ENCODE measurements around the gene TREML2.

TREML2 gene

DNA sequence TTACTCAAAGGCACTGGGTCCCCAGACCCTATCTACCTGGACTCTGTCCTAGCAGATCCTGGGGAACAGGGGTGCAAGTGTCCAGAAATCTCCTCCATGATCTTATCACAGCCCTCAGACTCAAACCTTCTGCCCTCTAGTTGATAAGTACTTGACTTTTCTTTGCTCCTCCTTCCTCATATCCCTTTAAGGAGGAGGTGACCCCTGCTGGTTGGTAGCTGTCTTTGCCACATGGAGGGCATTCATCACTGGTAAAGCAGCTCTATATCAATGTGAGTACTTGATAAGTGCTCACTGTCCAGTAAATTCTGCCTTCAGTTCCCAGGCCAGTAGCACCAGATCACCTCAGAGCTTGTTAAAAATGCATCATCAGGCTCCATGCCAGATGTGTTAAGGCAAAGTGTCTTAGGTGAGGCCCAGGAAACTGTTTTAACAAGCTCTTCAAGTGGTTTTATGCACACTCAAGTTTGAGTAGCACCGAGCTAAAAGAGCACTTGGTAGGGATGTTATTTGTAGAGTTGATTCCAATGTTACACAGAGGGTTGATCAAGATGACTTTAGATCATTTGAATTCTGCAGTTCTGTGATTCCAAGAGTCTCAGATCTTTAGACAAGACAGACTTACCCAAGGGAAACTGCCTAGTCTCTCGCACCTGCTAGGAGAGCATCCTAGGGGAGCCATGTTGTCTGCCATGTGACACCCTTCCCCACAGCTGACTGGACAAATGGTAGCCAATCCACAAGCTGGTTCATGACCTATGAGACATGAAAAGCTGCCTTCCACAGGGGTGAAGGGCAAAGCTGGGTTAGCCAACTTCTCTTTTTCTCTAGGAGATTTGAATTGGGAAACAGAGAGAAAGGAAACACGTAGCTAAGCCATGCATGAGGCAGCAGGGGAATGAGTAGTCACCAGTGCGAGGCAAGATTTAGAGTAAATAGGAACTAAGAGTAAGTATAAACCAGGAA, 18.6 kb downstream of the TREML2 start:
- POLR2A ChIA-PET (ENCODE audit: low non-redundant PET) = no interaction called here
- TF ChIP-seq, protein P1, sequence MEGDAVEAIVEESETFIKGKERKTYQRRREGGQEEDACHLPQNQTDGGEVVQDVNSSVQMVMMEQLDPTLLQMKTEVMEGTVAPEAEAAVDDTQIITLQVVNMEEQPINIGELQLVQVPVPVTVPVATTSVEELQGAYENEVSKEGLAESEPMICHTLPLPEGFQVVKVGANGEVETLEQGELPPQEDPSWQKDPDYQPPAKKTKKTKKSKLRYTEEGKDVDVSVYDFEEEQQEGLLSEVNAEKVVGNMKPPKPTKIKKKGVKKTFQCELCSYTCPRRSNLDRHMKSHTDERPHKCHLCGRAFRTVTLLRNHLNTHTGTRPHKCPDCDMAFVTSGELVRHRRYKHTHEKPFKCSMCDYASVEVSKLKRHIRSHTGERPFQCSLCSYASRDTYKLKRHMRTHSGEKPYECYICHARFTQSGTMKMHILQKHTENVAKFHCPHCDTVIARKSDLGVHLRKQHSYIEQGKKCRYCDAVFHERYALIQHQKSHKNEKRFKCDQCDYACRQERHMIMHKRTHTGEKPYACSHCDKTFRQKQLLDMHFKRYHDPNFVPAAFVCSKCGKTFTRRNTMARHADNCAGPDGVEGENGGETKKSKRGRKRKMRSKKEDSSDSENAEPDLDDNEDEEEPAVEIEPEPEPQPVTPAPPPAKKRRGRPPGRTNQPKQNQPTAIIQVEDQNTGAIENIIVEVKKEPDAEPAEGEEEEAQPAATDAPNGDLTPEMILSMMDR (conservative IDR thresholded peaks at IDR 0.05; ENCODE audit: low read depth) = peak; percentile 25; the same call in 1 of the 2 replicates
- CTCF ChIA-PET = interaction anchor here (0.5 to 1.0 kb wide), 7 partner anchors 9 to 1660 kb away, joined by 3 to 8 read pairs (median 4); no protein-coding TSS in a partner anchor
- peak; percentile 55 for DNase-seq (ENCODE audit: low spot score)
- no peak overlapping the region for H3K27ac ChIP-seq

DNA sequence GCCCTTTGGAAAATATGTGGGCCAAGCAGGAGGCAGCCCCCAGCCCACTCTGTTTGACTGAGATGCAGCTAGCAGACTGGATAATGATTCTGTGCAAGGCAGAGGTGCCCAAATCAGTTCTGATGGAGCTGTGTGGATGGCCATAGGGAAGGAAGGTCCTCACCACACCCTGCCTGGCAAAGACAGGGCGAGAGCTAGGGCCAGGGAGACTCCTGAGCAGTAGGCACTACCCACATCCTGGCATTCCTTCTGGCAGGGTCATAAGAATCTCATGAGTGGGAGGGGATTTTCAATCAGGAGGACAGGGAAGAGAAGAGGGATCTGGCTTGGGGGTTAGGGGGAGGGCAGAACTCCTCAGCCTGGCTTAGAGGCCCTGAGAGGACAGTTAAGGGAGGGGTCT, 19.4 kb downstream of the TREML2 start:
- DNase-seq (ENCODE audit: low spot score) = no peak
- CTCF ChIA-PET = interaction anchor here (0.6 to 1.0 kb wide), 2 partner anchors 89 to 533 kb away, joined by 4 to 8 read pairs; no protein-coding TSS in a partner anchor
- H3K27ac ChIP-seq = no peak overlapping the region
- TF ChIP-seq, protein P1 (conservative IDR thresholded peaks at IDR 0.05; ENCODE audit: low read depth) = no peak
- POLR2A ChIA-PET (ENCODE audit: low non-redundant PET) = no interaction called here

GRCh38 chr6:41179163-41179562, 21.8 kb downstream of the TREML2 start:
- no peak for DNase-seq (ENCODE audit: low spot score)
- TF ChIP-seq, protein P1 (conservative IDR thresholded peaks at IDR 0.05; ENCODE audit: low read depth) = no peak
- ChIA-PET CTCF (no interaction called here), POLR2A (ENCODE audit: low non-redundant PET) (no interaction called here)
- no peak overlapping the region for H3K27ac ChIP-seq

- POLR2A ChIA-PET (ENCODE audit: low non-redundant PET) = no interaction called here
- CTCF ChIA-PET = interaction anchor here (0.6 to 0.7 kb wide), 2 partner anchors 182 to 1348 kb away, joined by 3 read pairs; no protein-coding TSS in a partner anchor
- no peak for DNase-seq (ENCODE audit: low spot score)
- TF ChIP-seq, protein P1 (conservative IDR thresholded peaks at IDR 0.05; ENCODE audit: low read depth) = no peak
- H3K27ac ChIP-seq = no peak overlapping the region
Measured at GRCh38 chr6:41177695-41178094, 23.3 kb downstream of the TREML2 start.

DNA sequence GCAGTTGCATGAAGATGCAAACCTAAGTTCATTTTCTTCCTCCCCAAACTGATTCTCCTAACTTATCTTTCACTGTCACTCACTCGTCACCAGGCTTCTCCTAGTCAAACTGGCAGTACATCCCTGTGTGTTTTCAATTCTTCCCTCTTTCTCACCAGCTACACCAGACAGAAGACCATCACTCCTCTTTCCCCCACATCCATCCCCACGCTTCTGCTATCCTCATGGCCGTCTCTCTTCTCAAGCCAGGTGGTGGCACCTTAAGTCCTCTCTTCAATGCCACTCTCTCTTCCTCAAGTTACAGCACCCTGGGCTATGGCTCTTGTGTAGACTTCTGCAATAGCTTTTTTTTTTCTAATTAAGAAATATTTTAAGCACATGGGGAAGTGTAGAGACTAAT, 23.7 kb downstream of the TREML2 start:
- CTCF ChIA-PET = interaction anchor here (0.6 to 0.7 kb wide), 2 partner anchors 181 to 1349 kb away, joined by 3 read pairs; no protein-coding TSS in a partner anchor

GRCh38 chr6:41176189-41176588, 24.8 kb downstream of the TREML2 start:
- TF ChIP-seq, protein P1 (conservative IDR thresholded peaks at IDR 0.05; ENCODE audit: low read depth) = no peak
- ChIA-PET CTCF (interaction anchor here (0.6 kb wide), 1 partner anchor 96 kb away, joined by 3 read pairs; no protein-coding TSS in a partner anchor), POLR2A (ENCODE audit: low non-redundant PET) (no interaction called here)
- no peak overlapping the region for H3K27ac ChIP-seq
- no peak for DNase-seq (ENCODE audit: low spot score)

More for the DNA sequence above, 23.7 kb downstream of the TREML2 start:
- H3K27ac ChIP-seq = no peak overlapping the region
- DNase-seq (ENCODE audit: low spot score) = no peak
- TF ChIP-seq, protein P1 (conservative IDR thresholded peaks at IDR 0.05; ENCODE audit: low read depth) = no peak
- POLR2A ChIA-PET (ENCODE audit: low non-redundant PET) = no interaction called here
